HG03571 (cell line): ENCODE measurements around the gene RRP7A.
"Not testable (repeated sequence)": the region's sequence is repeated elsewhere in the genome, so short reads cannot be mapped to it uniquely, and the experiment has no call there.

Experiments
- ATAC-seq: cut with Tn5 transposase; IDR thresholded peaks from one replicate; pipeline ENCODE4 v1.9.1; 2021; ENCODE audit not compliant: unreplicated experiment

The RRP7A gene

GRCh38 chr22:42500161-42500835 is 19.3 kb downstream of the RRP7A start:
- peak; percentile 56 for ATAC-seq

- not testable (repeated sequence) for ATAC-seq
Measured at GRCh38 chr22:42499773-42500160, 19.8 kb downstream of the RRP7A start.

GRCh38 chr22:42495533-42496141 is 24.0 kb downstream of the RRP7A start:
- ATAC-seq: not testable (repeated sequence)

- no peak for ATAC-seq
Measured at GRCh38 chr22:42493393-42493792, 26.2 kb downstream of the RRP7A start.

- ATAC-seq: no peak
Measured at GRCh38 chr22:42492323-42492690, 27.3 kb downstream of the RRP7A start.

- ATAC-seq: no peak
Measured at GRCh38 chr22:42490243-42490832, 29.3 kb downstream of the RRP7A start.

GRCh38 chr22:42489000-42489399 is 30.6 kb downstream of the RRP7A start:
- no peak for ATAC-seq

GRCh38 chr22:42484506-42484905 is 35.1 kb downstream of the RRP7A start:
- no peak for ATAC-seq

GRCh38 chr22:42483610-42484223 is 35.9 kb downstream of the RRP7A start:
- not testable (repeated sequence) for ATAC-seq

- ATAC-seq: no peak
Measured at GRCh38 chr22:42475122-42475521, 44.5 kb downstream of the RRP7A start.

GRCh38 chr22:42473484-42474193 is 46.0 kb downstream of the RRP7A start:
- ATAC-seq: no peak

- ATAC-seq: no peak
Measured at GRCh38 chr22:42472671-42473070, 46.9 kb downstream of the RRP7A start.

- no peak for ATAC-seq
Measured at GRCh38 chr22:42471441-42471840, 48.2 kb downstream of the RRP7A start.

GRCh38 chr22:42470366-42471082 is 49.1 kb downstream of the RRP7A start:
- no peak for ATAC-seq

GRCh38 chr22:42468841-42469240 is 50.8 kb downstream of the RRP7A start:
- no peak for ATAC-seq

GRCh38 chr22:42462016-42462415 is 57.6 kb downstream of the RRP7A start:
- no peak for ATAC-seq

GRCh38 chr22:42461511-42461910 is 58.1 kb downstream of the RRP7A start:
- ATAC-seq: no peak
